Gastrocnemius medialis (tissue), 4 donors: ENCODE results near the gene BSDC1.

Source experiments
- POLR2A ChIP-seq, 2 donors: fragments of 450-650 bp; IDR thresholded peaks; one replicate each; pipeline ENCODE4 v1.6.1; 2017; ENCODE audit warnings: antibody characterized with exemption in 2 of 2, mild to moderate bottlenecking in 2 of 2, moderate library complexity in 2 of 2
- TF ChIP-seq, protein P1 (sequence below), 5 experiments: fragments of 450-650 bp in 3 of 5; fragments of 200-600 bp in 2 of 5; sonication (generic) in 2 of 5; IDR thresholded peaks in 4 of 5; conservative IDR thresholded peaks in 1 of 5; 1 replicate in 4 of 5; 2 replicates in 1 of 5; pipeline ENCODE4 v1.5.1; 2016 to 2019; ENCODE audit warnings: antibody characterized with exemption in 5 of 5, mild to moderate bottlenecking in 3 of 5, moderate library complexity in 3 of 5

DNA sequence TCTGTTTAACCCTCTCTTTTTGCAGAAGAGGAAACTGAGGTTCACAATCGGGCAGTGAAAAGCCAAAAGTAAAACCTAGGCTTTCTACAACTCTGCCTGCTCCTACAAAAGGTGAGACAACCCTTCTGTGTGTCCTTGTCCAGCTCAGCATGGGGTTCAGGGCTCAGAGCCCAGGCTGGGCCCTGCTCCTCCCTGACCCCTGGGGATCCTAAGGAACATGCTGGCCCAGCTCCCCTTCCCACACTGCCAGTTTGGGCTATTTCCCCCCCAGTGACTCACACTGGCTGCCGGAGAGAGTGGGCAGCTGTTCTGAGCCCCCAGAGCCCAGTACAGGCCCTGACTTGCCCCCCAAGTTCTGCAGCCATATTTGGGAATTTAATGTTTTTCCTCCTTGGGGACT is 40.8 kb downstream of the BSDC1 start:
- TF ChIP-seq, protein P1, sequence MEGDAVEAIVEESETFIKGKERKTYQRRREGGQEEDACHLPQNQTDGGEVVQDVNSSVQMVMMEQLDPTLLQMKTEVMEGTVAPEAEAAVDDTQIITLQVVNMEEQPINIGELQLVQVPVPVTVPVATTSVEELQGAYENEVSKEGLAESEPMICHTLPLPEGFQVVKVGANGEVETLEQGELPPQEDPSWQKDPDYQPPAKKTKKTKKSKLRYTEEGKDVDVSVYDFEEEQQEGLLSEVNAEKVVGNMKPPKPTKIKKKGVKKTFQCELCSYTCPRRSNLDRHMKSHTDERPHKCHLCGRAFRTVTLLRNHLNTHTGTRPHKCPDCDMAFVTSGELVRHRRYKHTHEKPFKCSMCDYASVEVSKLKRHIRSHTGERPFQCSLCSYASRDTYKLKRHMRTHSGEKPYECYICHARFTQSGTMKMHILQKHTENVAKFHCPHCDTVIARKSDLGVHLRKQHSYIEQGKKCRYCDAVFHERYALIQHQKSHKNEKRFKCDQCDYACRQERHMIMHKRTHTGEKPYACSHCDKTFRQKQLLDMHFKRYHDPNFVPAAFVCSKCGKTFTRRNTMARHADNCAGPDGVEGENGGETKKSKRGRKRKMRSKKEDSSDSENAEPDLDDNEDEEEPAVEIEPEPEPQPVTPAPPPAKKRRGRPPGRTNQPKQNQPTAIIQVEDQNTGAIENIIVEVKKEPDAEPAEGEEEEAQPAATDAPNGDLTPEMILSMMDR (IDR thresholded peaks at IDR 0.05 in 4 of 5, conservative IDR thresholded peaks at IDR 0.05 in 1 of 5): no peak
- no peak for TF ChIP-seq POLR2A (IDR thresholded peaks at IDR 0.05)
